ENCODE data around the gene KLHL40. TPM values are rescaled to one million over a fixed set of nuclear protein-coding genes. Genes with fewer than 3 reads are reported as not detected.
"Not testable (repeated sequence)": the region's sequence is repeated elsewhere in the genome, so short reads cannot be mapped to it uniquely, and the experiment has no call there.

KLHL40 gene
- total and polyA plus RNA-seq, 2 donors (not counting 3 experiments of a cell fraction or from before 2014, with no cell fraction given), result not detected

DNA sequence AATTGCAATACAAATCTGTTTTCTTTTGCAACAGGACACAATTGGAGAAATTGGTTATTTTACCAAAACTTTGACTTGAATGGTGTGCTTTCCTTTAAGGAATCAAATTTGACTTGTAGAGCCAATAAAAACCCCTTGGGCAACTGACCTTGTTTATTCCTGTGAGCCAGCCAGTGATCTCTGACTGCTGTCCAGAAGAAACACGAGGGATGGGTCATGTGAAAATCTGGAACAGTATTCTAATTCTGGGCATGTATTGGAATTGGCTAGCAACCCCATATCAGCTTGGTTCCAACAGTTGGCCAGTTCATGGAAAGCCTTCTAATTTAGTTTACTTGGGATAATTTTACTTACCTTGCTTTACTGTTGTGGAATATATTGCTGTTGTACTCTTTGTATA, 36.4 kb downstream of the KLHL40 start:
- Histone ChIP-seq H2AFZ (ENCODE audit: low read depth, low read length) (no peak overlapping the region), H3K4me3 (replicated peaks in 1 of 3; ENCODE audit: insufficient read depth in 1 of 3, low read depth in 1 of 3, low read length in 3 of 3) (no peak overlapping the region), H3K9me1 (replicated peaks; ENCODE audit: control insufficient read depth, extremely low read depth, insufficient read depth, low read length) (no peaks in the 10 kb centered on the region), H3K27ac (ENCODE audit: insufficient read depth, low read depth, low read length) (no peak overlapping the region), H3K36me3 (ENCODE audit: control insufficient read depth in 2 of 2, extremely low read depth in 1 of 2, insufficient read depth in 2 of 2, low read length in 2 of 2) (no peaks in the 10 kb centered on the region), H3K9me3 (replicated peaks; ENCODE audit: control insufficient read depth, insufficient read depth, low read length) (no peaks in the 10 kb centered on the region), H3K79me2 (ENCODE audit: control insufficient read depth, insufficient read depth, low read length) (no peaks in the 10 kb centered on the region), H3K4me1 (ENCODE audit: control insufficient read depth, extremely low read depth, insufficient read depth, low read length) (no peaks in the 10 kb centered on the region), H4K20me1 (replicated peaks; ENCODE audit: control insufficient read depth, extremely low read depth, insufficient read depth, low read length) (no peaks in the 10 kb centered on the region), H3K27me3 (ENCODE audit: control insufficient read depth in 2 of 2, insufficient read depth in 2 of 2, low read length in 2 of 2) (peaks cover 6 to 14% of the 10 kb centered on the region in 2 experiments), H3K4me2 (ENCODE audit: insufficient read depth, low read length) (no peak overlapping the region), H3K9ac (replicated peaks; ENCODE audit: extremely low read depth, insufficient read depth, low read length) (no peak overlapping the region)
- CTCF ChIA-PET, result no interaction called here
- dilution Hi-C loops (cut with MboI; ENCODE audit: extremely low pct_ligation_motif_present, low sequenced_read_pairs), result no loop called here
- intact Hi-C loops (cut with micrococcal nuclease), result no loop called here
- TF ChIP-seq MYC (IDR thresholded peaks at IDR 0.05; ENCODE audit: low read depth, low read length) (no peak), POLR2AphosphoS5 (IDR thresholded peaks at IDR 0.05; ENCODE audit: insufficient read depth, low read depth, low read length) (no peak), POLR2A (IDR thresholded peaks at IDR 0.05; ENCODE audit: low read depth, low read length) (no peak), FOS (IDR thresholded peaks at IDR 0.05; ENCODE audit: borderline replicate concordance, insufficient read depth, low read length) (no peak), GATA2 (IDR thresholded peaks at IDR 0.05; ENCODE audit: insufficient read depth, insufficient read length, low read depth, low read length) (no peak), JUN (IDR thresholded peaks at IDR 0.05; ENCODE audit: borderline replicate concordance, insufficient read depth, insufficient read length, low read depth) (no peak), EZH2 (IDR thresholded peaks at IDR 0.05; ENCODE audit: borderline replicate concordance, low read depth, low read length, severe bottlenecking) (no peak)
- TF ChIP-seq, protein P1, sequence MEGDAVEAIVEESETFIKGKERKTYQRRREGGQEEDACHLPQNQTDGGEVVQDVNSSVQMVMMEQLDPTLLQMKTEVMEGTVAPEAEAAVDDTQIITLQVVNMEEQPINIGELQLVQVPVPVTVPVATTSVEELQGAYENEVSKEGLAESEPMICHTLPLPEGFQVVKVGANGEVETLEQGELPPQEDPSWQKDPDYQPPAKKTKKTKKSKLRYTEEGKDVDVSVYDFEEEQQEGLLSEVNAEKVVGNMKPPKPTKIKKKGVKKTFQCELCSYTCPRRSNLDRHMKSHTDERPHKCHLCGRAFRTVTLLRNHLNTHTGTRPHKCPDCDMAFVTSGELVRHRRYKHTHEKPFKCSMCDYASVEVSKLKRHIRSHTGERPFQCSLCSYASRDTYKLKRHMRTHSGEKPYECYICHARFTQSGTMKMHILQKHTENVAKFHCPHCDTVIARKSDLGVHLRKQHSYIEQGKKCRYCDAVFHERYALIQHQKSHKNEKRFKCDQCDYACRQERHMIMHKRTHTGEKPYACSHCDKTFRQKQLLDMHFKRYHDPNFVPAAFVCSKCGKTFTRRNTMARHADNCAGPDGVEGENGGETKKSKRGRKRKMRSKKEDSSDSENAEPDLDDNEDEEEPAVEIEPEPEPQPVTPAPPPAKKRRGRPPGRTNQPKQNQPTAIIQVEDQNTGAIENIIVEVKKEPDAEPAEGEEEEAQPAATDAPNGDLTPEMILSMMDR (IDR thresholded peaks at IDR 0.05; ENCODE audit: extremely low read depth in 1 of 2, insufficient read depth in 1 of 2, low read depth in 1 of 2, low read length in 2 of 2), result no peak
- TF ChIP-seq, protein P2, sequence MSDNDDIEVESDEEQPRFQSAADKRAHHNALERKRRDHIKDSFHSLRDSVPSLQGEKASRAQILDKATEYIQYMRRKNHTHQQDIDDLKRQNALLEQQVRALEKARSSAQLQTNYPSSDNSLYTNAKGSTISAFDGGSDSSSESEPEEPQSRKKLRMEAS (IDR thresholded peaks at IDR 0.05; ENCODE audit: insufficient read depth, insufficient read length), result no peak
- DNase-seq (ENCODE audit: low read depth, low spot score) (no peak), FAIRE-seq (no peak)
- BruUV-seq (replicated peaks), result no TSS peak
- POLR2A ChIA-PET, result no interaction called here

DNA sequence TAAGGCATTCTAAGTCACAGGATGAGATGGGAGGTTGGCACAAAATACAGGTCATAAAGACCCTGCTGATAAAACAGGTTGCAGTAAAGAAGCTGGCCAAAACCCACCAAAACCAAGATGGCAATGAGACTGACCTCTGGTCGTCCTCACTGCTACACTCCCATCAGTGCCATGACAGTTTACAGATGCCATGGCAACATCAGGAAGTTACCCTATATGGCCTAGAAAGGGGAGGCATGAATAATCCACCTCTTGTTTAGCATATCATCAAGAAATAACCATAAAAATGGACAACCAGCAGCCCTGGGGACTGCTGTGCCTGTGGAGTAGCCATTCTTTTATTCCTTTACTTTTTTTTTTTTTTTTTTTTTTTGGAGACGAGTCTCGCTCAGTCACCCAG, 37.1 kb downstream of the KLHL40 start:
- BruUV-seq (replicated peaks); H3K9me1 ChIP-seq (replicated peaks; ENCODE audit: control insufficient read depth, extremely low read depth, insufficient read depth, low read length); intact Hi-C loops (cut with micrococcal nuclease); FAIRE-seq; DNase-seq (ENCODE audit: low read depth, low spot score); H3K4me2 ChIP-seq (ENCODE audit: insufficient read depth, low read length); H3K27ac ChIP-seq (ENCODE audit: insufficient read depth, low read depth, low read length); H4K20me1 ChIP-seq (replicated peaks; ENCODE audit: control insufficient read depth, extremely low read depth, insufficient read depth, low read length); H2AFZ ChIP-seq (ENCODE audit: low read depth, low read length); dilution Hi-C loops (cut with MboI; ENCODE audit: extremely low pct_ligation_motif_present, low sequenced_read_pairs); H3K4me1 ChIP-seq (ENCODE audit: control insufficient read depth, extremely low read depth, insufficient read depth, low read length); H3K9me3 ChIP-seq (replicated peaks; ENCODE audit: control insufficient read depth, insufficient read depth, low read length); H3K79me2 ChIP-seq (ENCODE audit: control insufficient read depth, insufficient read depth, low read length); H3K36me3 ChIP-seq (ENCODE audit: control insufficient read depth in 2 of 2, extremely low read depth in 1 of 2, insufficient read depth in 2 of 2, low read length in 2 of 2); H3K4me3 ChIP-seq (replicated peaks in 1 of 3; ENCODE audit: insufficient read depth in 1 of 3, low read depth in 1 of 3, low read length in 3 of 3); H3K9ac ChIP-seq (replicated peaks; ENCODE audit: extremely low read depth, insufficient read depth, low read length); POLR2A ChIA-PET: not testable (repeated sequence)
- H3K27me3 ChIP-seq (ENCODE audit: control insufficient read depth in 2 of 2, insufficient read depth in 2 of 2, low read length in 2 of 2), result peaks cover 6 to 15% of the 10 kb centered on the region in 2 experiments
- CTCF ChIA-PET, result interaction anchor here (2.1 kb wide), 1 partner anchor 11 kb away, joined by 9 read pairs; no protein-coding TSS in a partner anchor
